Measurements from ENCODE around the gene EFTUD2. TPM values are rescaled to one million over a fixed set of nuclear protein-coding genes. Genes with fewer than 3 reads are reported as not detected.
A peak's percentile ranks its signal among the peaks of the same experiment; 100 is the strongest.

The EFTUD2 gene
- total and polyA plus RNA-seq, 2 of the 13 experiments (the other 11 are each of a cell fraction or from before 2014, with no cell fraction given) = 111 to 137 TPM

DNA sequence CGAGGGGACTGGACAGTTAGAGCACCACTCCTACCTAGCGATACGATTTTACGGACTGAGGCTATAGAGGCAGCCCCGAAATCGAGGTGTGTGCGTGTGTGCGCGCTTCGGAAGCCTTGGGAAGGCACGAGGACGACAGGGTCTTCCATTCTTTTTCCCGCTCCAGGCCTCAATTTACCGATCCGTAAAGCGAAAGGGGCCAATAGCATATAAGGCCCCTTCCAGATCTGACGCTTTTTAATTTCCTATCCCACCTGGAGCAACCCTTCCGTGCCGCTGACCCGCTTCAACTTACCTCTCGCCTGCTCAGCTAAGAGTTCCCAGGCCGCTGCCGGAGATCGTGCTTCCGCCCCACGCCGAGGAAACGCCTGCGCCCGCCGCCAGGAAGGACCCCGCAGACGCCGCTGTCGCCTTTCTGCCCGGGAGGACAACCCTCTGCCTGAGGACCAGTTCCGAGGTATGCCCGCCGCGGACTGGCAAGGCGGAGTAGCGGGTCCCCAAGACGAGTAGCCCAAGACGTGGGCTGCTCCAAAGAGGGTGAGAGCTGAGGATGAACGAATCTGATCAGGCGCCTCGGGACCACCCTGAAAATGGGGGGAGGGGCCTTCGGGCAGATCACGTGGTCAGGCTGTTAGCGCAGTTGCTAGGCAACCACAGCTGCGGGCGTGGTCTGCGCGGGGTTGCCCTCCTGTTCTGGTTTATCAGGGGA, at the start of gene EFTUD2 (continued):
- peak; percentile 100 for TF ChIP-seq KAT8 (CRISPR knock-in tag; IDR thresholded peaks at IDR 0.05)
- peak; percentile 34; the same call in 1 of the 2 replicates for TF ChIP-seq GTF2F1 (IDR thresholded peaks at IDR 0.05; ENCODE audit: low read length)
- TF ChIP-seq NCOR1 (IDR thresholded peaks at IDR 0.05; ENCODE audit: borderline replicate concordance, low read length) = peak; percentile 67; the same call in 1 of the 2 replicates
- TF ChIP-seq MBD4 (IDR thresholded peaks at IDR 0.05; ENCODE audit: borderline replicate concordance, low read length) = no peak
- peak; percentile 99 for TF ChIP-seq CREM (IDR thresholded peaks at IDR 0.05)
- TF ChIP-seq CREM (CRISPR knock-in tag; IDR thresholded peaks at IDR 0.05) = peak; percentile 91
- TF ChIP-seq ZNF17 (CRISPR knock-in tag; IDR thresholded peaks at IDR 0.05) = no peak
- no peak for TF ChIP-seq KIAA2018 (CRISPR knock-in tag; IDR thresholded peaks at IDR 0.05; ENCODE audit: borderline replicate concordance)
- peak; percentile 78; the same call in 1 of the 2 replicates for TF ChIP-seq HES4 (CRISPR knock-in tag; IDR thresholded peaks at IDR 0.05; ENCODE audit: borderline replicate concordance)
- TF ChIP-seq EP300 (IDR thresholded peaks at IDR 0.05; ENCODE audit: low read depth in 2 of 2, low read length in 2 of 2) = peak; percentile 34 to 56; a peak in 1 of 4 replicates
- TF ChIP-seq EP300 (CRISPR knock-in tag; IDR thresholded peaks at IDR 0.05; ENCODE audit: borderline replicate concordance) = peak; percentile 65; the same call in 1 of the 2 replicates
- TF ChIP-seq, protein P1, sequence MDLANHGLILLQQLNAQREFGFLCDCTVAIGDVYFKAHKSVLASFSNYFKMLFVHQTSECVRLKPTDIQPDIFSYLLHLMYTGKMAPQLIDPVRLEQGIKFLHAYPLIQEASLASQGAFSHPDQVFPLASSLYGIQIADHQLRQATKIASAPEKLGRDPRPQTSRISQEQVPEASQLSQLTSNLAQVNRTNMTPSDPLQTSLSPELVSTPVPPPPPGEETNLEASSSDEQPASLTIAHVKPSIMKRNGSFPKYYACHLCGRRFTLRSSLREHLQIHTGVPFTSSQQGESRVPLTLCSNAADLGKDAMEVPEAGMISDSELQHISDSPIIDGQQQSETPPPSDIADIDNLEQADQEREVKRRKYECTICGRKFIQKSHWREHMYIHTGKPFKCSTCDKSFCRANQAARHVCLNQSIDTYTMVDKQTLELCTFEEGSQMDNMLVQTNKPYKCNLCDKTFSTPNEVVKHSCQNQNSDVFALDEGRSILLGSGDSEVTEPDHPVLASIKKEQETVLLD (CRISPR knock-in tag; IDR thresholded peaks at IDR 0.05; ENCODE audit: low read depth) = peak; percentile 90
- peak; percentile 94 for TF ChIP-seq ZBTB38 (CRISPR knock-in tag; IDR thresholded peaks at IDR 0.05)
- TF ChIP-seq GZF1 (CRISPR knock-in tag; IDR thresholded peaks at IDR 0.05) = no peak
- TF ChIP-seq, protein P2, sequence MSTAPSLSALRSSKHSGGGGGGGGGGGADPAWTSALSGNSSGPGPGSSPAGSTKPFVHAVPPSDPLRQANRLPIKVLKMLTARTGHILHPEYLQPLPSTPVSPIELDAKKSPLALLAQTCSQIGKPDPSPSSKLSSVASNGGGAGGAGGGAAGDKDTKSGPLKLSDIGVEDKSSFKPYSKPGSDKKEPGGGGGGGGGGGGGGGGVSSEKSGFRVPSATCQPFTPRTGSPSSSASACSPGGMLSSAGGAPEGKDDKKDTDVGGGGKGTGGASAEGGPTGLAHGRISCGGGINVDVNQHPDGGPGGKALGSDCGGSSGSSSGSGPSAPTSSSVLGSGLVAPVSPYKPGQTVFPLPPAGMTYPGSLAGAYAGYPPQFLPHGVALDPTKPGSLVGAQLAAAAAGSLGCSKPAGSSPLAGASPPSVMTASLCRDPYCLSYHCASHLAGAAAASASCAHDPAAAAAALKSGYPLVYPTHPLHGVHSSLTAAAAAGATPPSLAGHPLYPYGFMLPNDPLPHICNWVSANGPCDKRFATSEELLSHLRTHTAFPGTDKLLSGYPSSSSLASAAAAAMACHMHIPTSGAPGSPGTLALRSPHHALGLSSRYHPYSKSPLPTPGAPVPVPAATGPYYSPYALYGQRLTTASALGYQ (CRISPR knock-in tag; IDR thresholded peaks at IDR 0.05) = peak; percentile 86
- peak; percentile 90 for TF ChIP-seq ZNF547 (CRISPR knock-in tag; IDR thresholded peaks at IDR 0.05)
- no peak for TF ChIP-seq NONO (IDR thresholded peaks at IDR 0.05)
- peak; percentile 100 for TF ChIP-seq NONO (CRISPR knock-in tag; conservative IDR thresholded peaks at IDR 0.05)
- TF ChIP-seq KLF9 (CRISPR knock-in tag; IDR thresholded peaks at IDR 0.05; ENCODE audit: low read depth) = peak; percentile 93
- no peak for TF ChIP-seq ATAD3A (CRISPR knock-in tag; IDR thresholded peaks at IDR 0.05)
